GM23338 (cell line): Measurements from ENCODE around the gene EN2. TPM values are rescaled to one million over a fixed set of nuclear protein-coding genes. Genes with fewer than 3 reads are reported as not detected.
A peak's percentile ranks its signal among the peaks of the same experiment; 100 is the strongest.

ENCODE experiments used
- ATAC-seq: fragments of 200-7000 bp; cut with Tn5 transposase; 3 replicates; pipeline ENCODE4 v1.9.1; 2020
- DNase-seq: peaks from one replicate; pipeline ENCODE4 v3.0.0-alpha.2; 2015; ENCODE audit warnings: low spot score
- H2AFZ ChIP-seq: fragments of 200-600 bp; sonication (generic); 2 replicates; pipeline ENCODE4 v1.8.0; 2016; ENCODE audit warnings: antibody characterized with exemption, mild to moderate bottlenecking, moderate library complexity
- H3F3A ChIP-seq: fragments of 200-600 bp; sonication (generic); replicated peaks from 2 replicates; pipeline ENCODE4 v1.8.0; 2017; ENCODE audit warnings: antibody characterized with exemption, mixed run types, low read depth
- H3K27ac ChIP-seq: fragments of 200-600 bp; sonication (generic); 2 replicates; pipeline ENCODE4 v1.6.1; 2016; ENCODE audit warnings: low read depth
- H3K27me3 ChIP-seq: fragments of 200-600 bp; sonication (generic); 2 replicates; pipeline ENCODE4 v1.8.0; 2016; ENCODE audit warnings: mild to moderate bottlenecking, mixed run types, moderate library complexity; ENCODE audit not compliant: insufficient read depth
- H3K36me3 ChIP-seq: fragments of 200-600 bp; sonication (generic); 2 replicates; pipeline ENCODE4 v1.8.0; 2016; ENCODE audit warnings: mild to moderate bottlenecking; ENCODE audit not compliant: insufficient read depth
- H3K4me1 ChIP-seq: fragments of 200-600 bp; sonication (generic); 2 replicates; pipeline ENCODE4 v1.8.0; 2016; ENCODE audit warnings: mild to moderate bottlenecking, moderate library complexity; ENCODE audit not compliant: insufficient read depth
- H3K4me2 ChIP-seq: fragments of 200-600 bp; sonication (generic); 2 replicates; pipeline ENCODE4 v1.7.1; 2017; ENCODE audit warnings: mixed run types
- H3K4me3 ChIP-seq: fragments of 200-600 bp; sonication (generic); 2 replicates; pipeline ENCODE4 v1.6.1; 2016; ENCODE audit warnings: mixed run types
- H3K79me2 ChIP-seq: fragments of 200-600 bp; sonication (generic); replicated peaks from 2 replicates; pipeline ENCODE4 v1.8.0; 2017; ENCODE audit warnings: mild to moderate bottlenecking; ENCODE audit not compliant: insufficient read depth
- H3K9me2 ChIP-seq: fragments of 200-600 bp; sonication (generic); 2 replicates; pipeline ENCODE4 v1.8.0; 2017; ENCODE audit not compliant: insufficient read depth
- H4K20me1 ChIP-seq: fragments of 200-600 bp; sonication (generic); replicated peaks from 2 replicates; pipeline ENCODE4 v1.8.0; 2017; ENCODE audit warnings: mild to moderate bottlenecking; ENCODE audit not compliant: insufficient read depth
- H3K27ac Mint-ChIP-seq: 2 replicates; pipeline ENCODE4 v1.8.0; 2020; ENCODE audit warnings: inconsistent platforms, mild to moderate bottlenecking, moderate library complexity, mixed read lengths
- H3K27me3 Mint-ChIP-seq: 3 replicates; pipeline ENCODE4 v1.8.0; 2022; ENCODE audit warnings: low read depth, mild to moderate bottlenecking, moderate library complexity, mixed read lengths, inconsistent platforms; ENCODE audit not compliant: insufficient read depth, poor library complexity
- H3K36me3 Mint-ChIP-seq: 3 replicates; pipeline ENCODE4 v1.8.0; 2021; ENCODE audit warnings: low read depth, mild to moderate bottlenecking, inconsistent platforms, moderate library complexity, mixed read lengths
- H3K4me1 Mint-ChIP-seq: 3 replicates; pipeline ENCODE4 v1.8.0; 2020; ENCODE audit warnings: mild to moderate bottlenecking, inconsistent platforms, mixed read lengths
- H3K4me3 Mint-ChIP-seq: 3 replicates; pipeline ENCODE4 v1.8.0; 2021; ENCODE audit warnings: moderate library complexity, mild to moderate bottlenecking, inconsistent platforms, mixed read lengths
- H3K9me3 Mint-ChIP-seq: 3 replicates; pipeline ENCODE4 v1.8.0; 2020; ENCODE audit warnings: moderate library complexity, mild to moderate bottlenecking, inconsistent platforms, mixed read lengths
- CREB1 ChIP-seq: fragments of 250-450 bp; sonication (Bioruptor Pico); IDR thresholded peaks from 2 replicates; pipeline ENCODE4 v1.5.0; 2020; ENCODE audit warnings: low read depth, mild to moderate bottlenecking, moderate library complexity
- EZH2 ChIP-seq: fragments of 200-600 bp; sonication (generic); IDR thresholded peaks from one replicate; pipeline ENCODE4 v1.8.0; 2017; ENCODE audit warnings: antibody characterized with exemption, mild to moderate bottlenecking, low read depth; ENCODE audit not compliant: unreplicated experiment
- EZH2phosphoT487 ChIP-seq: fragments of 200-600 bp; sonication (generic); IDR thresholded peaks from one replicate; pipeline ENCODE4 v1.8.1; 2018; ENCODE audit warnings: antibody characterized with exemption; ENCODE audit not compliant: unreplicated experiment
- JUNB ChIP-seq: IDR thresholded peaks from one replicate; pipeline ENCODE4 v1.6.1; 2016; ENCODE audit warnings: antibody characterized with exemption; ENCODE audit not compliant: unreplicated experiment
- NANOG ChIP-seq: IDR thresholded peaks from 2 replicates; pipeline ENCODE4 v1.6.1; 2016; ENCODE audit warnings: antibody characterized with exemption, borderline replicate concordance
- STAT1 ChIP-seq: IDR thresholded peaks from one replicate; pipeline ENCODE4 v1.6.1; 2016; ENCODE audit warnings: antibody characterized with exemption; ENCODE audit not compliant: unreplicated experiment
- ZNF114 ChIP-seq: fragments of 250-450 bp; sonication (Bioruptor Pico); IDR thresholded peaks from 2 replicates; pipeline ENCODE4 v1.5.0; 2020; ENCODE audit warnings: mild to moderate bottlenecking, moderate library complexity
- ZNF331 ChIP-seq: fragments of 250-450 bp; sonication (Bioruptor Pico); IDR thresholded peaks from 2 replicates; pipeline ENCODE4 v1.5.0; 2020; ENCODE audit warnings: low read depth, mild to moderate bottlenecking, moderate library complexity
- polyA plus RNA-seq: library from polyadenylated mRNA; unstranded; fragments of >200 nt; fragmentation: Nextera tagmentation; extraction: Ambion mirVana; gene quantifications from 2 replicates; pipeline ENCODE4 v1.2.1, GENCODE V29; 2016
- total RNA-seq: library from RNA; depleted of rRNA; stranded (reverse); fragments of >200 nt; shearing (Covaris generic); gene quantifications from 2 replicates; pipeline ENCODE4 v1.2.3, GENCODE V29; 2014
- TF ChIP-seq, protein P1 (sequence below), 2 experiments: fragments of 200-600 bp in 1 of 2; sonication (generic) in 1 of 2; conservative IDR thresholded peaks; 2 replicates each; pipeline versions ENCODE4 v1.5.1 to v1.6.1; 2016 to 2017; ENCODE audit warnings: antibody characterized with exemption in 2 of 2, low read depth in 2 of 2, mild to moderate bottlenecking in 2 of 2, moderate library complexity in 1 of 2
- TF ChIP-seq, protein P2 (sequence below): IDR thresholded peaks from one replicate; pipeline ENCODE4 v1.6.1; 2018; ENCODE audit warnings: antibody characterized with exemption; ENCODE audit not compliant: unreplicated experiment
- TF ChIP-seq, protein P3 (sequence below): IDR thresholded peaks from 2 replicates; pipeline ENCODE4 v1.6.1; 2016; ENCODE audit warnings: antibody characterized with exemption

Gene EN2
- total and polyA plus RNA-seq, 2 experiments from 2014 or later = not detected

DNA sequence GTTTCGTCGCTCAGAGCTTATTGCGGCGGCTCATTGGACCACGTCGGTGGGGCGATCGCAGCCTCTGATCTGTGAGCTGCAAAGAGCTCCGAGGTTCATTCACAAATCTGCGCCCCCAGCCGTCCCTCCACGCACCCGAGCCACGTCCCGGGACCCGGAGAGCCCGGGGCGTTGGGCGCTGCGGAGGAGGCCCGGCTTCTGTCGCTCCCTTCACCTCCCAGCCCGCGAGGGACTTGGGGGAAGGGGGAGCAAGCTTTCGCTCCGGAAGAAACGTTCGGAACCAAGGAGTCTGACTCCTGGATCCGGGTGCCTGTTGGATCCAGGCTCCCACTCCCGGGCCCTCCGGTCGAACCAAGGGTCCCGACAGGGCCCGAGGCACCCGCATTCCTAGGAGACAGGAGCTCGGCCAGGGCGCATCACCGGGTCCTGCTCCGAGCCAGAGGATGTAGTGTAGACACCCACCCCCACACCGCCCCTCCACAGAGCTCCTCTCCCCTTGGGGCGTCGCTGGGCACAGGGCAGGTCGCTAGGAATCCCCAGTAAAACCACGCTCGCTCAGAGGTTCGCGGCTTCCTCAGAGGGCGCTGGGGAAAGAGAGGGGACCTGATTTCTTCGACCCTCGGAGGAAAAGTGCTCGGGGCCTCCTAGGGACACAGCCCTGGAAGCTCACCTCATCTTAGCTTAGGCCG lies 7.9 kb upstream of the EN2 start:
- Histone ChIP-seq H3K4me3 (peak overlapping the region; percentile 54), H4K20me1 (peaks cover 35% of the 10 kb centered on the region), H3K36me3 (no peaks in the 10 kb centered on the region), H3K4me2 (peak overlapping the region; percentile 79), H3K27ac (no peak overlapping the region), H3K27me3 (peaks cover 100% of the 10 kb centered on the region), H3F3A (peaks cover 22% of the 10 kb centered on the region), H2AFZ (peak overlapping the region; percentile 81), H3K4me1 (peaks cover 33% of the 10 kb centered on the region), H3K9me2 (no peaks in the 10 kb centered on the region), H3K79me2 (no peaks in the 10 kb centered on the region)
- DNase-seq (peak; percentile 65), ATAC-seq (peak; percentile 18)
- TF ChIP-seq, protein P1, sequence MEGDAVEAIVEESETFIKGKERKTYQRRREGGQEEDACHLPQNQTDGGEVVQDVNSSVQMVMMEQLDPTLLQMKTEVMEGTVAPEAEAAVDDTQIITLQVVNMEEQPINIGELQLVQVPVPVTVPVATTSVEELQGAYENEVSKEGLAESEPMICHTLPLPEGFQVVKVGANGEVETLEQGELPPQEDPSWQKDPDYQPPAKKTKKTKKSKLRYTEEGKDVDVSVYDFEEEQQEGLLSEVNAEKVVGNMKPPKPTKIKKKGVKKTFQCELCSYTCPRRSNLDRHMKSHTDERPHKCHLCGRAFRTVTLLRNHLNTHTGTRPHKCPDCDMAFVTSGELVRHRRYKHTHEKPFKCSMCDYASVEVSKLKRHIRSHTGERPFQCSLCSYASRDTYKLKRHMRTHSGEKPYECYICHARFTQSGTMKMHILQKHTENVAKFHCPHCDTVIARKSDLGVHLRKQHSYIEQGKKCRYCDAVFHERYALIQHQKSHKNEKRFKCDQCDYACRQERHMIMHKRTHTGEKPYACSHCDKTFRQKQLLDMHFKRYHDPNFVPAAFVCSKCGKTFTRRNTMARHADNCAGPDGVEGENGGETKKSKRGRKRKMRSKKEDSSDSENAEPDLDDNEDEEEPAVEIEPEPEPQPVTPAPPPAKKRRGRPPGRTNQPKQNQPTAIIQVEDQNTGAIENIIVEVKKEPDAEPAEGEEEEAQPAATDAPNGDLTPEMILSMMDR (conservative IDR thresholded peaks at IDR 0.05; ENCODE audit: low read depth in 2 of 2) = no peak
- peak; percentile 63 for TF ChIP-seq EZH2
- TF ChIP-seq JUNB = no peak
- TF ChIP-seq, protein P2, sequence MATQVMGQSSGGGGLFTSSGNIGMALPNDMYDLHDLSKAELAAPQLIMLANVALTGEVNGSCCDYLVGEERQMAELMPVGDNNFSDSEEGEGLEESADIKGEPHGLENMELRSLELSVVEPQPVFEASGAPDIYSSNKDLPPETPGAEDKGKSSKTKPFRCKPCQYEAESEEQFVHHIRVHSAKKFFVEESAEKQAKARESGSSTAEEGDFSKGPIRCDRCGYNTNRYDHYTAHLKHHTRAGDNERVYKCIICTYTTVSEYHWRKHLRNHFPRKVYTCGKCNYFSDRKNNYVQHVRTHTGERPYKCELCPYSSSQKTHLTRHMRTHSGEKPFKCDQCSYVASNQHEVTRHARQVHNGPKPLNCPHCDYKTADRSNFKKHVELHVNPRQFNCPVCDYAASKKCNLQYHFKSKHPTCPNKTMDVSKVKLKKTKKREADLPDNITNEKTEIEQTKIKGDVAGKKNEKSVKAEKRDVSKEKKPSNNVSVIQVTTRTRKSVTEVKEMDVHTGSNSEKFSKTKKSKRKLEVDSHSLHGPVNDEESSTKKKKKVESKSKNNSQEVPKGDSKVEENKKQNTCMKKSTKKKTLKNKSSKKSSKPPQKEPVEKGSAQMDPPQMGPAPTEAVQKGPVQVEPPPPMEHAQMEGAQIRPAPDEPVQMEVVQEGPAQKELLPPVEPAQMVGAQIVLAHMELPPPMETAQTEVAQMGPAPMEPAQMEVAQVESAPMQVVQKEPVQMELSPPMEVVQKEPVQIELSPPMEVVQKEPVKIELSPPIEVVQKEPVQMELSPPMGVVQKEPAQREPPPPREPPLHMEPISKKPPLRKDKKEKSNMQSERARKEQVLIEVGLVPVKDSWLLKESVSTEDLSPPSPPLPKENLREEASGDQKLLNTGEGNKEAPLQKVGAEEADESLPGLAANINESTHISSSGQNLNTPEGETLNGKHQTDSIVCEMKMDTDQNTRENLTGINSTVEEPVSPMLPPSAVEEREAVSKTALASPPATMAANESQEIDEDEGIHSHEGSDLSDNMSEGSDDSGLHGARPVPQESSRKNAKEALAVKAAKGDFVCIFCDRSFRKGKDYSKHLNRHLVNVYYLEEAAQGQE = no peak
- TF ChIP-seq CREB1 (CRISPR knock-in tag) = no peak
- peak; percentile 69 for TF ChIP-seq EZH2phosphoT487
- no peak for TF ChIP-seq STAT1
- H3K9me3 Mint-ChIP-seq = peaks cover 13% of the 10 kb centered on the region; the same call in 2 of the 3 replicates
- no peaks in the 10 kb centered on the region for H3K36me3 Mint-ChIP-seq
- H3K4me3 Mint-ChIP-seq = peak overlapping the region; percentile 45; the same call in 2 of the 3 replicates
- no peak overlapping the region for H3K27ac Mint-ChIP-seq
- peaks cover 100% of the 10 kb centered on the region for H3K27me3 Mint-ChIP-seq
- peaks cover 25% of the 10 kb centered on the region for H3K4me1 Mint-ChIP-seq

DNA sequence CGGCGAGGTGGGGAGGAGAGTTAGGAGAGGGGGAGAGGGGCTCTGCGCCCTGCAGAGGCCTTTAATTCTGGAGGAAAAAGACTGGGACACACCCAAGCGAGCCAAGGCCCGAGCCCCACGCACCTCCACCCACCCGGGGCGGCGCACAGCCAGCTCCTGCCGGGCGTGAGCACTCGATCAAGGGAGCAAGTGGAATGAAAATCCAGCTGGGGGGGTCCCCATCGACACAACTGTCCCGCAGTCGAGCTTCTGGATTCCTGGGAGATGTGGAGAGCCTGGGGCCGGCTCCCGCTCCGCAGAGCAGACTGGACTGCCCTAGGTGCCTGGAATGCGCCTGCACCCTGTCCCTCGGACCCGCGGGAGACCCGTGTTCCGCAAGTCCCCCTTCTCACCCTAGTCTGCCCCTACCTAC lies 7.4 kb upstream of the EN2 start:
- H3K36me3 ChIP-seq = no peaks in the 10 kb centered on the region
- Mint-ChIP-seq H3K27me3 (peaks cover 100% of the 10 kb centered on the region), H3K27ac (no peak overlapping the region), H3K9me3 (peaks cover 13% of the 10 kb centered on the region), H3K4me1 (peaks cover 25% of the 10 kb centered on the region), H3K4me3 (no peak overlapping the region), H3K36me3 (no peaks in the 10 kb centered on the region)
- H2AFZ ChIP-seq = no peak overlapping the region
- H3K27me3 ChIP-seq = peaks cover 100% of the 10 kb centered on the region
- no peaks in the 10 kb centered on the region for H3K9me2 ChIP-seq
- H3K79me2 ChIP-seq = no peaks in the 10 kb centered on the region
- peak overlapping the region; percentile 54; the same call in 1 of the 2 replicates for H3K4me3 ChIP-seq
- ATAC-seq = no peak
- H3F3A ChIP-seq = peaks cover 22% of the 10 kb centered on the region
- no peak for DNase-seq
- peaks cover 37% of the 10 kb centered on the region for H3K4me1 ChIP-seq
- peak overlapping the region; percentile 79 for H3K4me2 ChIP-seq
- peaks cover 35% of the 10 kb centered on the region for H4K20me1 ChIP-seq
- H3K27ac ChIP-seq = no peak overlapping the region
- TF ChIP-seq EZH2 (no peak), CREB1 (CRISPR knock-in tag) (no peak), NANOG (no peak), ZNF114 (CRISPR knock-in tag) (no peak), EZH2phosphoT487 (no peak), ZNF331 (CRISPR knock-in tag) (no peak), STAT1 (no peak), JUNB (no peak)
- TF ChIP-seq, protein P2 = no peak
- TF ChIP-seq, protein P3, sequence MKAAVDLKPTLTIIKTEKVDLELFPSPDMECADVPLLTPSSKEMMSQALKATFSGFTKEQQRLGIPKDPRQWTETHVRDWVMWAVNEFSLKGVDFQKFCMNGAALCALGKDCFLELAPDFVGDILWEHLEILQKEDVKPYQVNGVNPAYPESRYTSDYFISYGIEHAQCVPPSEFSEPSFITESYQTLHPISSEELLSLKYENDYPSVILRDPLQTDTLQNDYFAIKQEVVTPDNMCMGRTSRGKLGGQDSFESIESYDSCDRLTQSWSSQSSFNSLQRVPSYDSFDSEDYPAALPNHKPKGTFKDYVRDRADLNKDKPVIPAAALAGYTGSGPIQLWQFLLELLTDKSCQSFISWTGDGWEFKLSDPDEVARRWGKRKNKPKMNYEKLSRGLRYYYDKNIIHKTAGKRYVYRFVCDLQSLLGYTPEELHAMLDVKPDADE = no peak
